Measurements from ENCODE around the gene CCDC85C.
A peak's percentile ranks its signal among the peaks of the same experiment; 100 is the strongest.

CCDC85C gene

DNA sequence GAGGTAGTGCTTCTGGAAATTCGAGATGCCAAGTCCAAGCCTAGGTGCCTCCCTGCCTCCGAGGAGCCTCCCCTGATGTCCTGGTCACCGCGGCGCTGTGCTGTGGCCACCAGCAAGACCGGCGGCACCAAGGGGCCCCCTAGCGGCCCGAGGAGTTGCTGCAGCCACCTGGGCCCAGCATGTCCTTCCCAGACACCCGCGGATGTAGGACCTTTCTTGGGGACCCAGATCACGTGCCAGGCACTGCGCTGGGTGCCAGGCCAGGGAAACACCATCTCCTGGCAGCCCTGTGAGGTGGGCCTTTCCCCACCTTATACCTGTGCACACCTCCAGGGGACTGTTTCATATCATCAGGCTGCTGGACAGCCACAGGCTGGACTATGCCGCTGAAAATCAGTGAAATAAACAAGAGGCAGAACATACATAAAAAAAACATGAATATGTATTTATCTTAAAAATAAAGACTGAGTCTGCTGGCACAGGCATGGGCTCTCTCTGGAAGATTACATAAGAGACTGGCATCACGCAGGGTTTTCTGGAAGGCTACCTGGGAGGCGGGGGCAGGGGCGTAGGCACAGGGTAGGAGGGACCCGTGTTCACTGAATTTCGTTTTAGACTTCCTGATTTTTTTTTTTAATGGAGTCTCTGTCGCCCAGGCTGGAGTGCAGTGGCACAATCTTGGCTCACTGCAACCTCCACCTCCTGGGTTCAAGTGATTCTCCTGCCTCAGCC, 25.0 kb upstream of the CCDC85C start:
- DNase-seq (ENCODE audit: low spot score) = peak; percentile 66

DNA sequence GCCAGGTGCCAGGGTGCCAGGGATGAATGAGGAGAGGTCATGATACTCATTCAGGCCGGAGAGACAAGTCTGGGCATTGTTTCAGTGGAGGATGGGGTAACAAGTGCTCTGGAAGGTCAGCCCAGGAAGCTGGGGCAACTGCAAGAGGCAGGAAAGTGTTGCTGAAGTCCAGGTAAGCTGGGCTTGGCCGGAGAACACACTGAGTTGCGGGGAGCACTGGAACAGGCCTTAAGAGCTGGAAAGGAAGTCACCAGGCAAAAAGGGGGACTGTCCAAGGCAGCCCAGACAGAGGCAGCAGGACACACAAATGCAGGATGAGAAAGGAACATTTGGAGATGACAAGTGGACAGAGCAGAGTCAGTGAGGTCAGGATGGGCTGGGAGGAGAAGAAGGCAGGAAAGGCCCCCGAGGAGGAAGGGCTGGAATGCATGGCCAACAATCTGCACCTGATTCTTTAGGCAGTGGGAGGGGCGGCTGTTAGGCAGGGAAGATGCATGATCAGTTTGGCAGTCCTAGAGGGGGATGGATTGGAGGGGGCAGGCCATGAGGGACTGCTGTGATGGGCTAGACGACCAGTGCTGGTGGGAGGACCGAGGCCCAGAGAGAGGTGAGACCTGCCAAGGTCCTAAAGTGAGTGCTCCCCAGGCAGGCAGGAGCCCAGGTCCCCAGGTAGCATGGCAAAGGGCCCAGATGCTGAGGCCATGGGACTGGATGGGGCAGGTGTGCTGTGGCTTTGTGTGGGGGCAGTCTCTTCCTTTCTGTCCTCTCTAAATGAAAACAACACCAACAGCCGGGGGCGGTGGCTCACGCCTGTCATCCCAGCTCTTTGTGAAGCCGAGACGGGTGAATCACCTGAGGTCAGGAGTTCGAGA, 23.7 kb upstream of the CCDC85C start:
- no peak for DNase-seq (ENCODE audit: low spot score)

DNA sequence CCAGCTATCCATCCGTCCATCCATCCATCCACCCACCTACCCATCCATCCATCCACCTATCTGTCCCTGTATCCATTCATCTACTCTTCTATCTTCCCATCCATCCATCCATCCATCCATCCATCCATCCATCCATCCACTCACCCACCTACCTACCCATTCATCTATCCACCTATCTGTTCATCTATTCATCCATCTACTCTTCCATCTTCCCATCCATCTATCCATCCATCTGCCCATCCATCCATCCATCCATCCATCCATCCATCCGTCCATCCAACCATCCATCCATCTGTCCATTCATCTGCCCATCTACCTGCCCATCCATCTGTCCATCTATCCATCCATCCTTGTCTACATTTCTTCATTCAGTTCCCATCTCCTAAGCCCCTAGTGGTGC, 23.1 kb upstream of the CCDC85C start:
- no peak for DNase-seq (ENCODE audit: low spot score)

DNA sequence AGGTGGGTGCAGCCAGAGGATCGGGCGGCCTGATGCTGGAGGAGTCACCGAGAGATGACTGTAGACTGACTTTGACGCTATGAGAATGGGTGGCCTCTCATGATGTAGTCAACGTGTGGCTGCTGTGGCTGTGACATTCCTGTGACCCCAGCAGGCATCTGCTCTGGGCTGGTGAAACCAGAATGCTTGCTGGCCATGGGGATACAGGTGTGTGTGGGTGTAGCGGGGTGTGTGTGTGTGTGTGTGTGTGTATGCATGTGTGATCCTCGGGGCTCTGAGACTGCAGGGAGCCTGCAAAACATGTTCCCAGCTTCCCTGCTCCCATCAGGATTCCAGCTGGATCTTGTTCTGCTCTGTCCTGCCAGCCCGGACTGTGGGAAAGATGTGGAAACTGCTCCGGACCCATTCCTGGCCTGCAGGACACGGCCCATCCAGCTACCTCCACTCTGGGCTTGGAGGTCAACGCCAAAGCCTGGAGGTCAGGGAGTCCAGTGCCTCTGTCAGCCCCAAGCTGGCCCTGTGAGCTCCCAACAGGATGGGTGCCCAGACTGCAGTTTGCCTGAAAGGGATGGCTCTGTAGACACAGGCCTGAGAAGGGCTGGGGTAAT, 22.1 kb upstream of the CCDC85C start:
- DNase-seq (ENCODE audit: low spot score) = no peak

DNA sequence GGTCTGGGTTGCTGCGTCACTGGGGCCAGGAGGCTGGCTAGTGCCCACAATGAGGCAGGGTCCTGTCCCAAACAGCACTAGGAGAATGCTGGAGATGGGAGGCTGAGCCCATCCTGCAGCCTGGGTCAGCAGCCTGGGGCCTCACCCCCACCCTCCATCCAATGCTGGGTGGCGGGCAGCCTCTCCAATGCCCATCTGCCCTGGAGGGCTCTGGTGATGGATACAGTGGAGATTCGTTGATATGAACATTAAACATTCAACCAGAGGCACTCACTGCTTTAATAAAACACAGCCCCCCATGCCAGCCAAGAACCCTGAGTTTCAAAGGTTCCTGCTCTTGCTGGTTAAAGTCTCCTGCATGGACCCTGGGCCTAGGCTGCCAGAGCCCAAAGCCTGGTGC, 21.5 kb upstream of the CCDC85C start:
- no peak for DNase-seq (ENCODE audit: low spot score)

DNA sequence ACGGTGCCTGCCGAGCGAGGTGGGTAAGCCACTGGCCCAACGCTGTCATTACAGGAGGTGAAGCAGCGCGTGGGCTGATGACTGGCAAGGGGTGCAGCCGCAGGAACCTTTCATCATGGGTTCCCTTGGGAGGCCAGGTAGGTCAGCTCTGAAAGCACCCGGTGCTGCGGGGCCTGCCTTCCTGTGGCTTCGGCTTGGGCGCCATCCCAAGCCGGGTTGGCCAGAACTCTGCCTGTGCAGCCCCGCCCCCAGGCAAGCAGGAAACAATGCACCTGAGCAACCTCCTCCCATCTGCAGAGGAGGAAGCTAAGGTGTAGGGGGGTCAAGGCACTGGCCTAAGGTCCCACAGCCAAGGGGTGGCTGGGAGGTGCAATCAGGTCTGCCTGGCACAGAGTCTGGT, 21.0 kb upstream of the CCDC85C start:
- DNase-seq (ENCODE audit: low spot score) = no peak

DNA sequence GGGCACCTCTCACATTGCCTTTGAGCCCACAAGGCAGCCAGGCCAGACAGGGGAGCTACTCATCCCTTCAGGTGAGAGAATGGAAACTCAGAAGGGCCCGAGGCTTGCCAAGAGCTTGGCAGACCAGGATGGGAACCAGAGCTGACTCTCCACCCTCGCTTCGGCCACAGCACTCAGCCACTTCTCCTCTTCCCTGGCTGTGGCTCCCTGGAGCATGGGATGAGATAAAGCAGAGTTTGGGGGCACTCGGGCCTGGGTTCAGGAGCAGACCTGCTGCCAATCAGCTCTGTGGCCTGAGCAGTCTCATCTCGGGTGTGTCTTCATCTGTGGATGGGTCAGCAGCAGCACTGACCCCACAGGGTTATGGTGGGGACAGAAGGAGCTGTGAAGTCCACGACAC, 20.0 kb upstream of the CCDC85C start:
- no peak for DNase-seq (ENCODE audit: low spot score)

DNA sequence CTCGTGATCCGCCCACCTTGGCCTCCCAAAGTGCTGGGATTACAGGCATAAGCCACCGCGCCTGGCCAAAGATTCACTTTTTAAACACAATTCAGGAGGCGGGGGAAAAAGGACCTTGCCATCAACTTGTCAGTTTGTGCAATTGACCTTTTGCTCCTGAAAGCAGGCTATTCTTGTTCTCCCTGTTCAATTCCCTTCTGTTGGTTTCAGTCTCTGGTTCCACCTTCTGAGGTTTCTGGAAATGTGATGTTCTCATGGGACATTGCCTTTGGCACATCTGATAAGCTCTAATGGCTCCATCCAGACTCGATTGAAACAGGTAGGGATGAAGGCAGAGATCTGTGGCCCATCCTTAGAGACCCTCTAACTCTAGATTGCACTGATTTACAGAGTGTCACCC, 17.9 kb upstream of the CCDC85C start:
- no peak for DNase-seq (ENCODE audit: low spot score)

DNA sequence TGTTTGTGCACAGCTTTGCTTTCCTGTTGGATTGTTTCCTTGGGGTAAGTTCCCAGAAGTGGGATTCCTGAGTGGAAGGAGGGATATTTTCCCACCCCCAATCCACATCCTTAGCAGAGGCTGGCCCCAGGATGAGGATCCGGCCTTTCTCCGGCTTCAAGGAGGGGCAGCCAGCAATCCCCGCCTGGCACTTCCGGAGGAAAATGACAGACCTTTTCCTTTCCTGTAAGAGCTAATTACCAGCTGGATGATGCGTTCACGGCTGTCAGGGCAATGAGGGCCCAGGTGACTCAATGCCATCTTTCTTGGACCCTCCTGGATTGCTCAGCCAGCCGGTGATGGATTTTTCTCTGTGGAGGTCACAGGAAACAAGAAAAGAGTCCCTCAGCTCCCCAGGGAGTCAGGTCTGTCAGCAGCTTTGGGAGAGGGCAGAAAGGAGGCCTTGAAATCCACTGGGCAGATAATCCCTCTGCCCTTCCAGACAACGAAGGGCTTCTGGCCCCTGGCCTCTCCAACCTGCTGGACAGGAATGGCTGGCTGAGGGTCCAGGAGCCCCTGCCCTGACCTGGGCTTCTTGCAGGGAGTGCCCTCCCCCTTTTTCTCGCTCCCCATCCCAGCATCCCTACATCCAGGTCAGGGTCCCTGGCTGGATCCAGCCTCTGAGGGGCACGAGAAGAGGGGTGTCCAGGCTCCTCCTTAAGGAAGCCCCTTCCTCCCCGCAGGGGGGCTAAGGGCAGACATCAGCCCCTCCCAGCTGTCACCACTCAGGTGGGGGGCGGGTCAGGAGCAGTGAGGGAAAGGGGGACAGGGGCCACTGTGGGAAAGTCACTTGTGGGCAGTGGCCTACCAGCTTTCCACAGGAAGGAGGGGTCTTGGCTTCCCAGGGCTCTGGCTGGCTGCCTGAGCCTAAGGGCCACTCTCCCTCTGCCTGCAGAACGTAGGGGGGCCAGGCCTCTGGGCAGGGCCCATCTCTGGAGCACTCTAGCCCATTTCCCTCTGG, 16.1 kb upstream of the CCDC85C start:
- DNase-seq (ENCODE audit: low spot score) = no peak

DNA sequence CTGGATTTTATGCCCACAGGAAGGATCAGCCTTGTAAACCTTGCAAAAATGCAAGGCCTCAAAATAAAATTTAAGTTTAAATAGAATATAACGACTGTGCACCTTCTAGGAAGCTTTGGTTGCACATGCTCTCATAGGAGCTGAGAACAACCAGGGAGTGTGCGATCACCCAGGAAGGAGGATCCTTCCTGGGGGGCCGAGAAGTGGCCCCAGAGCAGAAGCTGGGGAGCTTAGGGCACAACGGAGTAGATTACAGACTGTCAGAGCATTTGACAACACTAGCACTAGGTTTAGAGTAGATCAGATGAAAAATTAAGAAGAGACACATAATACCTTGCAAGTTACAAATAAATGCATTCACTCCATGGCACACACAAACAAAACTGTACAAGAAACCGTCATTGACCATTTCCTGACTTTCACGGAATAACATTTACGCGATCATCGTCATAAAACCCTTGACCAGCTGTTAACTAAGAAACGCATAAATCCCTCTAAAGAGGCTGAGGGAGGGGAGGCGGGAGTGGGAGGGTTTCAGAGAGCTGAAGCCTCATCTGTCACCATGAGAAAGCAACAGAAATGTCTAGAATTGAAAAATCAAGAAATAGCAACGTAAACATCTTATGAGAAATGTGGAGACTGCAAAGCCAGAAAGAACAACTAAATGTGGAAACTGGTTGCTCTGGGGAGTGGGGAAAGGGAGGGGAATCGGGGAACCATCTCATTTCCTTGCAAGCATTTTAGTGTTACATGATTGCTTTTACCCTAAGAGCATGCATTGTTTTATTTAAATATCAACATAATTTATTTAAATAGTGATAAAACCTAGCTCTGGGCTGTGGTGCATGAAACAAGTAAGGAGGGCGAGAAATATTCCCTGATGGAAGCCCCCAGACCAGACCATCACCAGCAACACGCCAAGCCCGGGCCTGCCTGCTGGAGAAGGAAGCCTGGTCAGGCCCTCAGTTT, 13.1 kb upstream of the CCDC85C start:
- no peak for DNase-seq (ENCODE audit: low spot score)

DNA sequence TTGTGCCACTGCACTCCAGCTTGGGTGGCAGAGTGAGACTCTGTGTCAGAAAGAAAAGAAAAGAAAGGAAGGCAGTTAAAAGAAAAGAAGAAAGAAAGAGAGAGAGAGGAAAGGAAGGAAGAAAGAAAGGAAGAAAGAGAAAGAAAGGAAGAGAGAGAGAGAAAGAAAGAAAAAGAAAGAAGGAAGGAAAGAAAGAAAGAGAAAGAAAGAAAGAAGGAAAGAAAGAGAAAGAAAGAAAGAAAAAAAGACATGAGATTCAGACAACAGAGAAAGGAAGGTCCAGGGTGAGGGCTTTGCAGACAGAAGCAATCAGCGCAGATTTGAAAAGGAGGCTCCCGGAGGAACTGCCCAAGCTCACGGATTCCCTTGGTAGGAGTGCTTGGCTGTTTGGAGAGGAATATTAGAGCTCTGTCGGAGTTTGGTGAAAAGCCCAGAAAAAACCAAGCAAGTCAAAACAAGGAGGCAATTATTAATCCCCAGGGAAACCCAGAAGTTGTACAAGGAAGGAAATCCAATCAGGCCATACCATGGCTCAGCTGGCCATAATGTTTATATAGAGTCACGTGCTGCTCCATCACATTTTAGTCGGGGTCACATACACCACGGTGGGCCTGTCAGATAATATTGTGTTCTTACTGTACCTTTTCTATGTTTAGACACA, 11.6 kb upstream of the CCDC85C start:
- no peak for DNase-seq (ENCODE audit: low spot score)

DNA sequence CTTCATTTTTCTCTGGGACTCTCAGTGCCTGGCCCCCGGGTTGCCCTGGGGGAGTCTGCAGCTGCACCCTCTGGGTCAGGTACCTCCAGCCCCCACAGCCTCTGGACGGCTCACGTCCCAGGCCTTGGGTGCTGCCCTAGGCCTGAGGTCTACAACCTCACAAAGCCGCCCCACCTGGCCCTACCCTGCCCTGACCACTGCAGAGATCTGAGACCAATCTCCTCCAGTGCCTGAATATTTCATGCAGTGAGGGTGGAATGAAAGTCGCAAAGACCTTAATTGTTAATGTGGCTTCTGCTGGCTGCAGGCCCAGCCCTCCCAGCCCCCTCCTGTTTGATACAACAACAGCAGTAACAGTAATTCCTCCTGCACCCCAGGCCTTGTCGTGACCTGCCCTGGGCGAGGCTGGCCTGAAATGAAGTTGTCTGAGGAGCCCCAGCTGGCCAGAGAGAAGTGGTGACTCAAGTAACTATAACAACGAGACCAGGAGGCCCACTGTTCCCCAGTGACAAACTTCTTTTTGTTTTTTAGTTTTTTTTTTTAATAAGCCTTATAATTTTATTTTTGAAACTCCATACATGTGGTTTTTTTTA, 8.8 kb upstream of the CCDC85C start:
- DNase-seq (ENCODE audit: low spot score) = no peak

DNA sequence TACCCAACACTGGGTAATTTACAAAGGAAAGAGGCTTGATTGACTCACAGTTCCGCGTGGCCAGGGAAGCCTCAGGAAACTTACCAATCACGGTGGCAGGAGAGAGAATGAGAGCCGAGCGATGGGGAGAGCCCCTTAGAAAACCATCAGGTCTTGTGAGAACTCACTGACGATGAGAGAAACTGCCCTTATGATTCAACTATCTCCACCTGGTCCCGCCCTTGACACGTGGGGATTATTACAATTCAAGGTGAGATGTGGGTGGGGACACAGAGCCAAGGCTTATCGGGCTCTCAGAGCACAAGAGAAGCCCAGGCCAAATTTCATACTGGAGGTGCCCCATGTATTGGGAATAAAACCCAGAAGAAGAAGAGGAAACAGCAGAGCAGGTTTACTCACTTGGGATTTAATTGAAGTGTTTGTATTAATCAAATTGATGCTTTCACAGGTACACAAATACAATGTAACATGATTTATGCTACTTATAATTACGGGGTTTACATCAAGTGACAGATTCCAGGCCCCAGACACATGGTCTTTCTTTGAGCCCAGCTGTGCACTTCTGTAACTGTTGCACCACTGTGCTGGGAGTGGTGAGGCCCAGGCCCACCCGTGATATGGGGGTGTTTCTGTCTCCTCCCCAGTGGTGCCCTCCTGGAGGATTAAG, 8.2 kb upstream of the CCDC85C start:
- DNase-seq (ENCODE audit: low spot score) = no peak

DNA sequence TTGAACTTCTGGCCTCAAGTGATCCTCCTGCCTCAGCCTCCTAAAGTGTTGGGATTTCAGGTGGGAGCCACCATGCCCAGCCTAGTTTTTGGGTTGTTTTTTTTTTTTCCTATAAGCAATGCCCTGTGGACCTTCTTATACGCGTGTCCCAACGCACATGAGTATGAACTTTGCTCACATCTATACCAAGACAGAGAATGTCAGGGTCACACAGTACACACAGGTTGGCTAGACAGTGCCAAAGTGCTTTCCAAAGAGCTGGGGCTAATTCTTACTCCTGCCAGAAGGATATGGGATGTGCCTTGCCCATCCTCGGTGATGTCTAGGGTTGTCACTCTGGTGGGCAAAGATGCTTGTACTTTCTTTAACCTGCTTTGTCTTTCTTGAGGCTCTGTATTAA, 7.6 kb upstream of the CCDC85C start:
- no peak for DNase-seq (ENCODE audit: low spot score)

DNA sequence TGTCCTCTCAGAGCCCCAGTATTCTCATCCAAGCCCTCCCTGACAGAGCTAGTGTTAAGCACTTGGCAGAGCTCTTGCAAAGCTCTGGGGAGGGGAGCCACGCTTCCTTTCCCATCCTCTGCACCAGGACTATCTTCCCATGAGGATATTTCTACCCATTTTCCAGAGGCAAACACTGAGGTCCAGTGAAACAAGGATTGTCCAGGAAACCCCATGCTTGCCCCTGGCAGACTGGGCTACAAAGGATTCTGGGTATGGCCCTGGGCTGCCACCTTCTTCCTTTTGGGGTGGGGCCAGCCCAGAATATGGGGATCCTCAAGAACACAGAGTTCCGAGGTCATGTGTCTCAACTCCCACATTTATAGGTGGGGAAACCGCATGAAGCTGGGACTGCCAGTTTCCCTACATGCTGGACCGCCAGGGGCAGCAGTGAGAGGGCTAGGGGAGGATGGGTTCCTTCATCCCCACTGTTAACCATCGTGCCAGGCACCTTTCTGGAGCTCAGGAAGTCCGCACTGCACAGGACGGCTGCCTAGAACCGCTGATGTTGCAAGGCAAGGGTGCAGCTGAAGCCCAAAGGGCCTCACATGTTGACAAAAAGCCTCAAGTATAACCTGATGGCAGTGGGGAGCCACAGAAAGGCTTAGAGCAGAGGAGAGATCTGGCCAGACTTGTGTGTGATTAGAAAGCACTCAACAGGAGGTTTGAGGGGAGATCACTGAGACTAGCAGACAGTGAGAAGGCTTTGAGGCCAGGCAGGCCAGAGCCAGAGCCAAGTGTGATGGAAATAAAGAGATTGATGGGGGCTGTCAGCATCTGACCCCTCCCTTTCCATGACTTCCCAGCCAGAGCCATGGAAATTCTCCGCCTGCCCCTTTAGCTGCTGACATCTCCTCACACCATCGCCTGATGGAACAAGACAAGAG, 5.5 kb upstream of the CCDC85C start:
- DNase-seq (ENCODE audit: low spot score) = peak; percentile 25

DNA sequence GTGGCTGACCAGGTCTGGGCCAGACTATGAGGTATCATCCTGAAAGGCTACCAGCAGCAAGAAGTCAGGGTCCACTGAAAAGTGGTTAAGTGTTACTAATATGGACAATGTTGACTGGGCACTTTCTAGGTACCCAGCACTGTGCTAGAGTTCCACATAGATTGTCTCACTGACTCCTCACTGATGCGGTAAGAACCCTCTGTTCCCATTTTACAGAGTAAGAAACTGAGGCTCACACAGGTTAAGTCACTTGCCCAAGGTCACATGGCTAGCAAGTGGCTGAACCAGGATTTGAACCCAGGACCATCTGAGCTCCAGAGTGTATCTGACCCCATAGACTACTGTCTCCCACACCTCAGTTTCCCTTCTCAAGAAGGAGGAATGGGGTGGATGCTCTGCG, 4.6 kb upstream of the CCDC85C start:
- no peak for DNase-seq (ENCODE audit: low spot score)

DNA sequence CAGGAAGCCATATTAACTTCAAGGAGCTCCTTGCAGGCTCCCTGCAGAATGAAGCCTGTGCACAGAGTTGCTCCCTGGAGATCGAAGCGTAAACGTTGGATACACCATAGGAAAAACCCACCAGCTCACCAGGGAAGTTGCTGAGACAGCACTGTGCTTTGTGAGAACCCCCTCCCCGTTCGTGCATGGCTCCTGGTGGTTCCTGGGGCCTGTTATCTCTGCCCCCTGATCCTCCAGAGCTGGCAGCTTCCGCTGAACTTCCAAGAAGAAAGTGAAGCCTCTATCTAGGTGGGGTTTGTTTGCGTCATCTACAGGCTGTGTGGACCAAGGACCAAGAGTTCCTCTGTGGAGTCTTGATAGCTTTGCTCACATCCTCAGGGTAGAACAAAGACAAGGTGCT, 2.4 kb upstream of the CCDC85C start:
- no peak for DNase-seq (ENCODE audit: low spot score)
